A549 (cell line): Measurements from ENCODE around the gene CASTOR1. TPM values are rescaled to one million over a fixed set of nuclear protein-coding genes. Genes with fewer than 3 reads are reported as not detected.

Experiments
- ATAC-seq, 2 experiments: fragments of 200-7000 bp in 1 of 2; fragments of >200 bp in 1 of 2; cut with Nextera tagmentation in 1 of 2; cut with Tn5 transposase in 1 of 2; 3 replicates each; pipeline versions ENCODE4 v1.8.0 to v1.9.1; 2018 to 2020; ENCODE audit warnings: mild to moderate bottlenecking in 1 of 2, moderate library complexity in 1 of 2
- CTCF ChIA-PET: fragments of 300-600 bp; sonication (Branson Sonifier 250); formaldehyde crosslinking; extraction: SDS; loops from one replicate; lab custom pipeline; 2021; ENCODE audit warnings: antibody characterized with exemption, inconsistent platforms; lab: Yijun Ruan, JAX
- POLR2A ChIA-PET: fragments of 350-600 bp; formaldehyde crosslinking; extraction: SDS; loops from one replicate; lab custom pipeline; 2021; ENCODE audit warnings: antibody characterized with exemption, inconsistent platforms; lab: Yijun Ruan, JAX
- DNase-seq, 2 experiments: peaks; one replicate each; pipeline versions ENCODE4 v3.0.0 to v3.0.0-alpha.2; 2011 to 2016; ENCODE audit warnings: low read depth in 1 of 2, low spot score in 1 of 2
- FAIRE-seq: peaks from 2 replicates; lab custom pipeline; 2011; peaks lifted over from hg19 to GRCh38; lab: Jason Lieb, UNC
- H3K27ac ChIP-seq, 2 experiments: fragments of >200 bp; sonication (Bioruptor Twin); formaldehyde crosslinking; 3 replicates each; pipeline ENCODE4 v1.5.1; 2016 to 2017
- H3K4me1 ChIP-seq: fragments of >200 bp; sonication (Bioruptor Twin); formaldehyde crosslinking; 3 replicates; pipeline ENCODE4 v1.6.1; 2016
- H3K4me2 ChIP-seq: fragments of >200 bp; sonication (Bioruptor Twin); formaldehyde crosslinking; 3 replicates; pipeline ENCODE4 v1.6.1; 2016
- H3K4me3 ChIP-seq: fragments of >200 bp; sonication (Bioruptor Twin); formaldehyde crosslinking; 3 replicates; pipeline ENCODE4 v1.5.1; 2016
- H3K9me3 ChIP-seq: fragments of >200 bp; sonication (Bioruptor Twin); formaldehyde crosslinking; 3 replicates; pipeline ENCODE4 v1.6.1; 2016
- EHF ChIP-seq: fragments of 250-450 bp; sonication (Bioruptor Pico); IDR thresholded peaks from 2 replicates; pipeline ENCODE4 v1.5.0; 2020; ENCODE audit warnings: mild to moderate bottlenecking
- EHMT2 ChIP-seq: fragments of 200-600 bp; sonication (generic); IDR thresholded peaks from 2 replicates; pipeline ENCODE4 v1.6.1; 2016; ENCODE audit warnings: antibody characterized with exemption, low read depth, mild to moderate bottlenecking, moderate library complexity
- FOSB ChIP-seq: fragments of 250-450 bp; sonication (Bioruptor Pico); IDR thresholded peaks from 2 replicates; pipeline ENCODE4 v1.5.0; 2020; ENCODE audit warnings: mild to moderate bottlenecking, moderate library complexity
- FOXS1 ChIP-seq: fragments of 250-450 bp; sonication (Bioruptor Pico); IDR thresholded peaks from 2 replicates; pipeline ENCODE4 v1.5.0; 2020; ENCODE audit warnings: mild to moderate bottlenecking, moderate library complexity
- GATA3 ChIP-seq: IDR thresholded peaks from 2 replicates; pipeline ENCODE4 v1.6.1; 2012; ENCODE audit warnings: borderline replicate concordance
- JUN ChIP-seq, 2 experiments: fragments of >200 bp; sonication (Bioruptor Twin); formaldehyde crosslinking; IDR thresholded peaks; 2 replicates in 1 of 2; 3 replicates in 1 of 2; pipeline ENCODE4 v1.6.1; 2016 to 2017
- KDM1A ChIP-seq: fragments of 200-600 bp; sonication (generic); IDR thresholded peaks from 2 replicates; pipeline ENCODE4 v1.6.1; 2016; ENCODE audit warnings: low read depth, mild to moderate bottlenecking
- MAFK ChIP-seq: fragments of 450-650 bp; IDR thresholded peaks from 2 replicates; pipeline ENCODE4 v1.6.1; 2014; ENCODE audit not compliant: partially characterized antibody
- MAZ ChIP-seq: fragments of 150-350 bp; IDR thresholded peaks from 2 replicates; pipeline ENCODE4 v1.6.1; 2014; ENCODE audit warnings: antibody characterized with exemption, low read depth, low read length, borderline replicate concordance
- NR3C1 ChIP-seq: fragments of >200 bp; sonication (Bioruptor Twin); formaldehyde crosslinking; IDR thresholded peaks from 3 replicates; pipeline ENCODE4 v1.6.1; 2017
- PBX3 ChIP-seq: IDR thresholded peaks from 2 replicates; pipeline ENCODE4 v1.6.1; 2012
- POLR2A ChIP-seq: IDR thresholded peaks from 2 replicates; pipeline ENCODE4 v1.6.1; 2012; ENCODE audit warnings: mild to moderate bottlenecking, low read length
- POLR2AphosphoS2 ChIP-seq: conservative IDR thresholded peaks from 2 replicates; pipeline ENCODE4 v1.6.1; 2012; ENCODE audit warnings: low read length, improper control_type of control experiment, inconsistent platforms
- RAD21 ChIP-seq, 2 experiments: fragments of >200 bp in 1 of 2; sonication (Bioruptor Twin) in 1 of 2; formaldehyde crosslinking in 1 of 2; IDR thresholded peaks in 1 of 2; conservative IDR thresholded peaks in 1 of 2; 2 replicates in 1 of 2; 3 replicates in 1 of 2; pipeline ENCODE4 v1.6.1; 2012 to 2018; ENCODE audit warnings: inconsistent platforms in 1 of 2
- RFX5 ChIP-seq: fragments of 450-650 bp; IDR thresholded peaks from 2 replicates; pipeline ENCODE4 v1.7.1; 2014; ENCODE audit warnings: antibody characterized with exemption, mild to moderate bottlenecking, moderate library complexity
- SREBF2 ChIP-seq: fragments of 450-650 bp; IDR thresholded peaks from 2 replicates; pipeline ENCODE4 v1.6.1; 2014; ENCODE audit warnings: mild to moderate bottlenecking, moderate library complexity
- TP53 ChIP-seq: fragments of 250-450 bp; sonication (Bioruptor Pico); IDR thresholded peaks from 2 replicates; pipeline ENCODE4 v1.5.0; 2021; ENCODE audit warnings: mild to moderate bottlenecking, moderate library complexity
- ZC3H11A ChIP-seq: fragments of 450-650 bp; IDR thresholded peaks from 2 replicates; pipeline ENCODE4 v1.6.1; 2014; ENCODE audit warnings: antibody characterized with exemption, mild to moderate bottlenecking
- ZFP36 ChIP-seq: fragments of 450-650 bp; IDR thresholded peaks from 2 replicates; pipeline ENCODE4 v1.6.1; 2014; ENCODE audit warnings: borderline replicate concordance; ENCODE audit not compliant: partially characterized antibody
- ZSCAN20 ChIP-seq: fragments of 250-450 bp; sonication (Bioruptor Pico); IDR thresholded peaks from 2 replicates; pipeline ENCODE4 v1.8.0; 2022; ENCODE audit warnings: mild to moderate bottlenecking, moderate library complexity
- WGBS: methylation state at CpG from one replicate; pipeline ENCODE4 v1.1.6; 2017; ENCODE audit errors: missing lambda C conversion rate; 5-methylcytosine and 5-hydroxymethylcytosine counted together
- polyA plus RNA-seq, 4 experiments: library from polyadenylated mRNA; depleted of rRNA in 3 of 4; stranded (reverse); fragments of >200 nt; fragmentation: RNase III in 1 of 4; extraction: RNeasy Plus Mini Kit Qiagen cat#74134 plus additional on column Dnase treatment in 1 of 4; gene quantifications; 2 replicates in 3 of 4; 3 replicates in 1 of 4; pipeline ENCODE4 v1.2.3, GENCODE V29; 2011 to 2017
- TF ChIP-seq, protein P1 (sequence below): IDR thresholded peaks from 2 replicates; pipeline ENCODE4 v1.6.1; 2012; ENCODE audit warnings: low read depth, borderline replicate concordance
- TF ChIP-seq, protein P2 (sequence below): IDR thresholded peaks from 2 replicates; pipeline ENCODE4 v1.6.1; 2012
- TF ChIP-seq, protein P3 (sequence below): fragments of 150-350 bp; IDR thresholded peaks from 2 replicates; pipeline ENCODE4 v1.6.1; 2014; ENCODE audit warnings: low read depth, mild to moderate bottlenecking, low read length
- TF ChIP-seq, protein P4 (sequence below): fragments of >200 bp; sonication (Bioruptor Twin); formaldehyde crosslinking; IDR thresholded peaks from 3 replicates; pipeline ENCODE4 v1.5.1; 2016

Gene CASTOR1
- polyA plus RNA-seq, 2 of the 4 experiments (the other 2 are of a cell fraction), result 4.7 to 12.2 TPM

DNA sequence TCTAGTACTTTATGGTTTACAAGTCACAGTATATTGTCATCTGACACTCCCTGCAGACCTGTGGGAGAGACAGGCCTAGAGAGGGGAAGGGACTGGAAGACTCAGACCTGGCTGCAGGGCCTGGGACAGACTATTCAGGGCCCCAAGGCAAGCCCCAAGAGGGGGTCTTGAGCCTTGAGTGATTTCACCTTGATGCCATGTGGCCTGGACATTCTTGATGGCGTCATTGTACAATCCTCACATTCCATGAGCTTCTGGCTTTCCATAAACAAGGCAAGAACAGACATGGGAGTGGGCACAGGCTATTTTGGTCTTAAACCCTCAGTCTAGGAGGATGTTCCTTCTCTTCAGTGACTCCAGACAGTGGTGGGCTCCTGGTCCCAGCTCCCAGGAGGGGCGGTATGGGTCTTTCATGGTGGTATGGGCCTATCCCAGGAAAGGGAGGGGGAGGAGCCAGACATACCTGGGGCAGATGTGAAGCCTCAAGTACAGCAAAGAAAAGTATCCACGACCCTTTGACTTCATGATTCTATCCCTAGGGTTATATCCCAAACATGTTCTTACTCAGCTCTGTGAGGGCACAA is 39.3 kb upstream of the CASTOR1 start:
- Histone ChIP-seq H3K9me3 (no peaks in the 10 kb centered on the region), H3K4me3 (no peak overlapping the region), H3K27ac (no peak overlapping the region), H3K4me2 (no peak overlapping the region), H3K4me1 (peaks cover 24% of the 10 kb centered on the region)
- TF ChIP-seq FOSB (CRISPR knock-in tag), result no peak
- no peak for TF ChIP-seq MAFK
- no peak for TF ChIP-seq POLR2AphosphoS2
- TF ChIP-seq, protein P1, sequence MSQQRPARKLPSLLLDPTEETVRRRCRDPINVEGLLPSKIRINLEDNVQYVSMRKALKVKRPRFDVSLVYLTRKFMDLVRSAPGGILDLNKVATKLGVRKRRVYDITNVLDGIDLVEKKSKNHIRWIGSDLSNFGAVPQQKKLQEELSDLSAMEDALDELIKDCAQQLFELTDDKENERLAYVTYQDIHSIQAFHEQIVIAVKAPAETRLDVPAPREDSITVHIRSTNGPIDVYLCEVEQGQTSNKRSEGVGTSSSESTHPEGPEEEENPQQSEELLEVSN, result no peak
- TF ChIP-seq SREBF2, result no peak
- no peak for TF ChIP-seq ZC3H11A
- TF ChIP-seq MAZ, result no peak
- no peak for TF ChIP-seq ZFP36
- DNase-seq, result no peak
- 80% methylated on average over 3 of the region's 3 CpGs for WGBS
- ATAC-seq, result no peak
- ChIA-PET POLR2A (no interaction called here), CTCF (interaction anchor here (0.9 to 2.5 kb wide), 10 partner anchors 11 to 65 kb away, joined by 3 to 11 read pairs (median 4); partner anchors contain the start of genes CCDC157 and SF3A1)
- FAIRE-seq, result no peak

GRCh38 chr22:30327864-30328345 is 38.6 kb upstream of the CASTOR1 start:
- Histone ChIP-seq H3K27ac (no peak overlapping the region), H3K4me2 (peak overlapping the region; percentile 71; the same call in 2 of the 3 replicates), H3K4me3 (no peak overlapping the region), H3K4me1 (peaks cover 24% of the 10 kb centered on the region), H3K9me3 (no peaks in the 10 kb centered on the region)
- ChIA-PET POLR2A (no interaction called here), CTCF (interaction anchor here (0.9 to 2.5 kb wide), 10 partner anchors 9 to 65 kb away, joined by 3 to 11 read pairs (median 4); partner anchors contain the start of genes CCDC157 and SF3A1)
- peak; percentile 49 to 51; a peak in 5 of 6 replicates for ATAC-seq
- no peak for FAIRE-seq
- 82% methylated on average over 5 of the region's 5 CpGs for WGBS
- peak in 1 of 2 experiments; percentile 31 for DNase-seq
- TF ChIP-seq, protein P2, sequence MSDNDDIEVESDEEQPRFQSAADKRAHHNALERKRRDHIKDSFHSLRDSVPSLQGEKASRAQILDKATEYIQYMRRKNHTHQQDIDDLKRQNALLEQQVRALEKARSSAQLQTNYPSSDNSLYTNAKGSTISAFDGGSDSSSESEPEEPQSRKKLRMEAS, result no peak
- TF ChIP-seq RAD21 (conservative IDR thresholded peaks at IDR 0.05 in 1 of 2, IDR thresholded peaks at IDR 0.05 in 1 of 2) (peak in 1 of 2 experiments; percentile 28; a peak in 1 of 5 replicates), KDM1A (peak; percentile 58; the same call in 1 of the 2 replicates)

- peaks cover 24% of the 10 kb centered on the region for H3K4me1 ChIP-seq
- H3K9me3 ChIP-seq, result no peaks in the 10 kb centered on the region
- H3K27ac ChIP-seq, result peak within 1 kb of the TSS; percentile 74 to 96
- FAIRE-seq, result no peak
- ChIA-PET CTCF (interaction anchor here (0.8 to 2.5 kb wide), 5 partner anchors 7 to 71 kb away, joined by 3 to 7 read pairs (median 5); no protein-coding TSS in a partner anchor), POLR2A (interaction anchor here (0.8 to 1.3 kb wide), 4 partner anchors 8 to 39 kb away, joined by 3 to 13 read pairs (median 4); partner anchors contain the start of genes CCDC157 and SF3A1)
- TF ChIP-seq GATA3 (no peak), POLR2A (peak; percentile 20; the same call in 1 of the 2 replicates), ZSCAN20 (no peak), EHMT2 (no peak), NR3C1 (no peak), RAD21 (conservative IDR thresholded peaks at IDR 0.05 in 1 of 2, IDR thresholded peaks at IDR 0.05 in 1 of 2) (no peak), PBX3 (peak; percentile 85), MAZ (no peak), EHF (CRISPR knock-in tag) (no peak), TP53 (CRISPR knock-in tag) (no peak), RFX5 (no peak), FOXS1 (CRISPR knock-in tag) (no peak), SREBF2 (no peak), JUN (IDR thresholded peaks at IDR 0.05) (peak in 1 of 2 experiments; percentile 32; a peak in 1 of 5 replicates)
- TF ChIP-seq, protein P3, sequence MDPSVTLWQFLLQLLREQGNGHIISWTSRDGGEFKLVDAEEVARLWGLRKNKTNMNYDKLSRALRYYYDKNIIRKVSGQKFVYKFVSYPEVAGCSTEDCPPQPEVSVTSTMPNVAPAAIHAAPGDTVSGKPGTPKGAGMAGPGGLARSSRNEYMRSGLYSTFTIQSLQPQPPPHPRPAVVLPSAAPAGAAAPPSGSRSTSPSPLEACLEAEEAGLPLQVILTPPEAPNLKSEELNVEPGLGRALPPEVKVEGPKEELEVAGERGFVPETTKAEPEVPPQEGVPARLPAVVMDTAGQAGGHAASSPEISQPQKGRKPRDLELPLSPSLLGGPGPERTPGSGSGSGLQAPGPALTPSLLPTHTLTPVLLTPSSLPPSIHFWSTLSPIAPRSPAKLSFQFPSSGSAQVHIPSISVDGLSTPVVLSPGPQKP, result no peak
- TF ChIP-seq, protein P4, sequence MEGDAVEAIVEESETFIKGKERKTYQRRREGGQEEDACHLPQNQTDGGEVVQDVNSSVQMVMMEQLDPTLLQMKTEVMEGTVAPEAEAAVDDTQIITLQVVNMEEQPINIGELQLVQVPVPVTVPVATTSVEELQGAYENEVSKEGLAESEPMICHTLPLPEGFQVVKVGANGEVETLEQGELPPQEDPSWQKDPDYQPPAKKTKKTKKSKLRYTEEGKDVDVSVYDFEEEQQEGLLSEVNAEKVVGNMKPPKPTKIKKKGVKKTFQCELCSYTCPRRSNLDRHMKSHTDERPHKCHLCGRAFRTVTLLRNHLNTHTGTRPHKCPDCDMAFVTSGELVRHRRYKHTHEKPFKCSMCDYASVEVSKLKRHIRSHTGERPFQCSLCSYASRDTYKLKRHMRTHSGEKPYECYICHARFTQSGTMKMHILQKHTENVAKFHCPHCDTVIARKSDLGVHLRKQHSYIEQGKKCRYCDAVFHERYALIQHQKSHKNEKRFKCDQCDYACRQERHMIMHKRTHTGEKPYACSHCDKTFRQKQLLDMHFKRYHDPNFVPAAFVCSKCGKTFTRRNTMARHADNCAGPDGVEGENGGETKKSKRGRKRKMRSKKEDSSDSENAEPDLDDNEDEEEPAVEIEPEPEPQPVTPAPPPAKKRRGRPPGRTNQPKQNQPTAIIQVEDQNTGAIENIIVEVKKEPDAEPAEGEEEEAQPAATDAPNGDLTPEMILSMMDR, result no peak
- peak within 1 kb of the TSS; percentile 93 for H3K4me2 ChIP-seq
- WGBS, result 4% methylated on average over 3 of the region's 69 CpGs
- ATAC-seq, result peak; percentile 80 to 86
- DNase-seq, result peak; percentile 80 to 87
- peak within 1 kb of the TSS; percentile 78 for H3K4me3 ChIP-seq
Observed at GRCh38 chr22:30326706-30327362, 37.5 kb upstream of the CASTOR1 start, which contains the start of gene TBC1D10A. Gene TBC1D10A (minus strand): TSS chr22:30326941. CDS start chr22:30326881, 60 bp downstream.
